Esophagus muscularis mucosa (tissue), 4 donors: ENCODE measurements around the gene FASTKD3. TPM values are rescaled to one million over a fixed set of nuclear protein-coding genes. Genes with fewer than 3 reads are reported as not detected.

Experiments
- DNase-seq: peaks from one replicate; pipeline ENCODE4 v3.0.0-alpha.2; 2017; ENCODE audit errors: extremely low spot score
- H3K27ac ChIP-seq, 4 donors: fragments of 200-600 bp; sonication (generic); replicated peaks in 1 of 4; 1 replicate in 3 of 4; 2 replicates in 1 of 4; pipeline ENCODE4 v1.5.1; 2016 to 2019; ENCODE audit warnings: mild to moderate bottlenecking in 1 of 4
- H3K27me3 ChIP-seq, 4 donors: fragments of 200-600 bp; sonication (generic); one replicate each; pipeline versions ENCODE4 v1.5.1 to v1.6.0; 2016 to 2019
- H3K36me3 ChIP-seq, 4 donors: fragments of 200-600 bp; sonication (generic); one replicate each; pipeline ENCODE4 v1.5.1; 2016 to 2019
- H3K4me1 ChIP-seq, 4 donors: fragments of 200-600 bp; sonication (generic); one replicate each; pipeline ENCODE4 v1.5.1; 2016 to 2019
- H3K4me3 ChIP-seq, 4 donors: fragments of 200-600 bp; sonication (generic); 1 replicate in 2 of 4; 2 replicates in 2 of 4; pipeline ENCODE4 v1.5.1; 2016 to 2019; ENCODE audit warnings: mild to moderate bottlenecking in 4 of 4, moderate library complexity in 1 of 4
- H3K9me3 ChIP-seq, 4 donors: fragments of 200-600 bp; sonication (generic); 1 replicate in 3 of 4; 2 replicates in 1 of 4; pipeline ENCODE4 v1.5.1; 2016 to 2019
- EP300 ChIP-seq: sonication (generic); formaldehyde crosslinking; IDR thresholded peaks from one replicate; pipeline ENCODE4 v1.6.1; 2017; ENCODE audit warnings: antibody characterized with exemption
- POLR2A ChIP-seq: fragments of 450-650 bp; IDR thresholded peaks from one replicate; pipeline ENCODE4 v1.6.1; 2017; ENCODE audit warnings: antibody characterized with exemption, moderate library complexity, mild to moderate bottlenecking, low read depth
- POLR2AphosphoS5 ChIP-seq, 2 donors: sonication (generic); formaldehyde crosslinking; IDR thresholded peaks; one replicate each; pipeline ENCODE4 v1.6.1; 2017; ENCODE audit warnings: antibody characterized with exemption in 2 of 2
- WGBS: methylation state at CpG from one replicate; pipeline ENCODE4 v1.1.5; 2018; 5-methylcytosine and 5-hydroxymethylcytosine counted together
- intact Hi-C: fragments of 100-400 bp; cut with DNase I; formaldehyde crosslinking; loops from one replicate; pipeline ENCODE4 v1.15.1; 2023
- total RNA-seq, 4 donors: library from RNA; depleted of rRNA; stranded (reverse); fragments of >200 nt; gene quantifications; one replicate each; pipeline versions ENCODE4 v1.1.0 to v1.2.1, GENCODE V29; 2016
- TF ChIP-seq, protein P1 (sequence below), 3 experiments: fragments of 200-600 bp in 2 of 3; fragments of 450-650 bp in 1 of 3; sonication (generic) in 2 of 3; IDR thresholded peaks; one replicate each; pipeline ENCODE4 v1.5.1; 2017 to 2019; ENCODE audit warnings: antibody characterized with exemption in 3 of 3, mild to moderate bottlenecking in 2 of 3, moderate library complexity in 1 of 3

Gene FASTKD3
- total RNA-seq, 4 donors from 2014 or later: 7.4 to 13.3 (median 8.2) TPM

DNA sequence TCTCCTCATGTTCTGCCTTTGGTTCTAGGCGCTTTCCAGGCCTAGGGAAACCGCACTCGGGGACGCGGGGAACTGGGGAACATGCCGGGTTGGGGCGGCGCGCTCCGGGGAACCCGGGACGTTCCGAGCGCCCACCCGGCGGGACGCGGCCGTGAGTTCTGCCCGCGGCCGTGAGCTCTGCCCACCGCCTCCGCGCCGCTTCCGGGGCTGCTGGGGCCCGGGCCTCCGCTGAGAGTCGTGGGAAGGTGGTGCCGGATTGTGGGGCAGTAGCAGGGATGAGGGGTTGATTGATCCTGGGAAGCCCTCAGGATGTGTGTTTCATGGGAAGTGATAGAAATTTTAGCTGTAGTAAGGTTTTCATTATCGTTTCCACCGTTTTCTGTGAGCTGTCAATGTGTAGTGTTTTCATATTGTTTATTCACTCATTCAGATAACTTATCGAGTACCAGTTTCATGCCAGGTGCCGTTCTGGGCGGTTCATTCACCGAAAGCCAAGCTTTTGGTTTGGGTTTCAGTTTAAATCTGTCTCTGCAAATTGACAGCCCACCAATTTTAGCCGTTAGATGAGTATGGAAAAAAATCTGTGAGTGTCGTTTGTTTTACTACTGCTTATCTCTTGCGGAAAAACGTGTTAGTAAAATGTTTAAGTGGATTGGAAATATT, 774 bp upstream of the FASTKD3 start:
- H3K27me3 ChIP-seq: no peaks in the 10 kb centered on the region
- no peak for TF ChIP-seq POLR2AphosphoS5 (IDR thresholded peaks at IDR 0.05)
- TF ChIP-seq, protein P1, sequence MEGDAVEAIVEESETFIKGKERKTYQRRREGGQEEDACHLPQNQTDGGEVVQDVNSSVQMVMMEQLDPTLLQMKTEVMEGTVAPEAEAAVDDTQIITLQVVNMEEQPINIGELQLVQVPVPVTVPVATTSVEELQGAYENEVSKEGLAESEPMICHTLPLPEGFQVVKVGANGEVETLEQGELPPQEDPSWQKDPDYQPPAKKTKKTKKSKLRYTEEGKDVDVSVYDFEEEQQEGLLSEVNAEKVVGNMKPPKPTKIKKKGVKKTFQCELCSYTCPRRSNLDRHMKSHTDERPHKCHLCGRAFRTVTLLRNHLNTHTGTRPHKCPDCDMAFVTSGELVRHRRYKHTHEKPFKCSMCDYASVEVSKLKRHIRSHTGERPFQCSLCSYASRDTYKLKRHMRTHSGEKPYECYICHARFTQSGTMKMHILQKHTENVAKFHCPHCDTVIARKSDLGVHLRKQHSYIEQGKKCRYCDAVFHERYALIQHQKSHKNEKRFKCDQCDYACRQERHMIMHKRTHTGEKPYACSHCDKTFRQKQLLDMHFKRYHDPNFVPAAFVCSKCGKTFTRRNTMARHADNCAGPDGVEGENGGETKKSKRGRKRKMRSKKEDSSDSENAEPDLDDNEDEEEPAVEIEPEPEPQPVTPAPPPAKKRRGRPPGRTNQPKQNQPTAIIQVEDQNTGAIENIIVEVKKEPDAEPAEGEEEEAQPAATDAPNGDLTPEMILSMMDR (IDR thresholded peaks at IDR 0.05): no peak
- no peak for TF ChIP-seq POLR2A
- TF ChIP-seq EP300: no peak
- peak overlapping the region; percentile 76 to 98 (median 90) for H3K4me3 ChIP-seq
- WGBS: 2% methylated on average over 25 of the region's 41 CpGs
- peaks cover 19 to 50% (median 35%) of the 10 kb centered on the region in 4 donors for H3K4me1 ChIP-seq
- intact Hi-C loops: no loop called here
- peaks cover 0 to 35% (median 12%) of the 10 kb centered on the region in 4 donors for H3K36me3 ChIP-seq
- no peaks in the 10 kb centered on the region for H3K9me3 ChIP-seq
- no peak for DNase-seq
- peak overlapping the region; percentile 81 to 90 (median 88) for H3K27ac ChIP-seq

DNA sequence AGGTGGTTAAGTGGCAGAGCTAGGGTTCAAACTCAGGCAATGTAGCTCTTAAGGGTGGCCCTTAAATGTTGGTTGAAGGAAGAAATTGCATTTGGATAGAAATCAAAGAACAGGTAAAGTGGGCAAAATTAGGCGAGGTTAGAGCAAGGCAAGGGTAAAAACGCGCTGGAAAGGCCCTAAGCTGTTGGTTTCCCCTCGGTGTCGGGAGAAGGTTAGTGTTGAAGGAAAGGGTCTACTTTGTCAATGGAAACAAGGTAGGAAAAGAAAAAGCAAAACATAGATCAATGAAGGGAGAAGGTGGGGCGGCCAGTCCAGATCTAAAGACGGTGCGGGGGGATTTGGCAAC, 431 bp downstream of the FASTKD3 start:
- Histone ChIP-seq H3K36me3 (peaks cover 0 to 29% (median 11%) of the 10 kb centered on the region in 4 donors), H3K27me3 (no peaks in the 10 kb centered on the region), H3K27ac (peak overlapping the region; percentile 81 to 90 (median 88)), H3K4me1 (peaks cover 19 to 50% (median 35%) of the 10 kb centered on the region in 4 donors), H3K9me3 (no peaks in the 10 kb centered on the region), H3K4me3 (peak overlapping the region; percentile 76 to 98 (median 90))
- TF ChIP-seq POLR2AphosphoS5 (IDR thresholded peaks at IDR 0.05) (no peak), EP300 (no peak), POLR2A (no peak)
- TF ChIP-seq, protein P1 (IDR thresholded peaks at IDR 0.05): no peak
- DNase-seq: no peak
- under 1% methylated on average over 8 of the region's 8 CpGs for WGBS
- intact Hi-C loops: no loop called here

- 80% methylated on average over 3 of the region's 3 CpGs for WGBS
- Histone ChIP-seq H3K4me3 (no peak overlapping the region), H3K27me3 (no peaks in the 10 kb centered on the region), H3K36me3 (peaks cover 0 to 34% (median 17%) of the 10 kb centered on the region in 4 donors), H3K27ac (no peak overlapping the region), H3K4me1 (peaks cover 19 to 42% (median 35%) of the 10 kb centered on the region in 4 donors), H3K9me3 (no peaks in the 10 kb centered on the region)
- intact Hi-C loops: no loop called here
- no peak for TF ChIP-seq EP300
- TF ChIP-seq POLR2A: no peak
- no peak for TF ChIP-seq POLR2AphosphoS5 (IDR thresholded peaks at IDR 0.05)
- TF ChIP-seq, protein P1 (IDR thresholded peaks at IDR 0.05): no peak
- no peak for DNase-seq
Observed at GRCh38 chr5:7867260-7867659, 1.6 kb downstream of the FASTKD3 start.

- TF ChIP-seq POLR2AphosphoS5 (IDR thresholded peaks at IDR 0.05): no peak
- no peak for TF ChIP-seq EP300
- TF ChIP-seq, protein P1 (IDR thresholded peaks at IDR 0.05): no peak
- no peak for TF ChIP-seq POLR2A
- Histone ChIP-seq H3K36me3 (peaks cover 0 to 39% (median 25%) of the 10 kb centered on the region in 4 donors), H3K27ac (no peak overlapping the region), H3K4me3 (no peak overlapping the region), H3K27me3 (no peaks in the 10 kb centered on the region), H3K4me1 (peaks cover 19 to 32% (median 30%) of the 10 kb centered on the region in 4 donors), H3K9me3 (no peaks in the 10 kb centered on the region)
- no peak for DNase-seq
- 88% methylated on average over 2 of the region's 2 CpGs for WGBS
- intact Hi-C loops: no loop called here
Observed at GRCh38 chr5:7866196-7866595, 2.6 kb downstream of the FASTKD3 start.
